H54 (cell line): ENCODE data around the gene MPIG6B.

ENCODE experiments used
- DNase-seq: peaks from one replicate; pipeline ENCODE4 v3.0.0; 2011; ENCODE audit warnings: low spot score, mixed read lengths; ENCODE audit not compliant: insufficient read length
- FAIRE-seq: peaks from 3 replicates; lab custom pipeline; 2011; peaks lifted over from hg19 to GRCh38; lab: Jason Lieb, UNC
- POLR2A ChIP-seq: IDR thresholded peaks from 2 replicates; pipeline ENCODE4 v1.6.1; 2011; ENCODE audit warnings: low read depth, mild to moderate bottlenecking, low read length

Gene MPIG6B

DNA sequence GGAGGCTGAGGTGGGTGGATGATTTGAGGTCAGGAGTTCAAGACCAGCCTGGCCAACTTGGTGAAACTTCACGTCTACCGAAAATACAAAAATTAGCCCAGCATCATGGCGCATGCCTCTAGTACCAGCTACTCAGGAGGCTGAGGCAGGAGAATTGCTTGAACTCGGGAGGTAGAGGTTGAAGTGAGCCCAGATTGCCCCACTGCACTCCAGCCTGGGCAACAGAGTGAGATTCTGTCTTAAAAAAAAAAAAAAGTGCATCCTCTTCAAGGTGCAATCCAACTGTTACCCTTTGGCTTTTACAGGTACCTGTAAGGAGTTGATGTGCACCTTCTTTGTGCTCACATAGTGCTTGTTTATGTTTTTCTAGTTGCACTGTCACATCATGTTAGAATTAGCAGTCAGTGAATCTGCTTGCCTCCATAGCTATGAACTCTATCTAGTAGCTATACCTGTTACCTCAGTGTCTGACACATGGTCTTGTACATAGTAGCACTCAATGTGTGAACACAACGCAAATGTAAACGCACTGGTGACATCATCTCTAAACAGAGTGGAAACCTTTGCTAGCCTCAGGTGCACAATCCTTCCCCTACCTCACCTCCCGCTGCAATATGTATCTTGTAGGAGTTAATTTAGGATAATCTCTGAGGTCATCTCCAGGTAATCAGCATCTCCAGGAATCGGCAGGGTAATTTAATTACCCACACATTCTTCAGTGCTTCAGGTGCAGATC is 26.3 kb downstream of the MPIG6B start:
- DNase-seq, result no peak
- no peak for FAIRE-seq
- no peak for TF ChIP-seq POLR2A

DNA sequence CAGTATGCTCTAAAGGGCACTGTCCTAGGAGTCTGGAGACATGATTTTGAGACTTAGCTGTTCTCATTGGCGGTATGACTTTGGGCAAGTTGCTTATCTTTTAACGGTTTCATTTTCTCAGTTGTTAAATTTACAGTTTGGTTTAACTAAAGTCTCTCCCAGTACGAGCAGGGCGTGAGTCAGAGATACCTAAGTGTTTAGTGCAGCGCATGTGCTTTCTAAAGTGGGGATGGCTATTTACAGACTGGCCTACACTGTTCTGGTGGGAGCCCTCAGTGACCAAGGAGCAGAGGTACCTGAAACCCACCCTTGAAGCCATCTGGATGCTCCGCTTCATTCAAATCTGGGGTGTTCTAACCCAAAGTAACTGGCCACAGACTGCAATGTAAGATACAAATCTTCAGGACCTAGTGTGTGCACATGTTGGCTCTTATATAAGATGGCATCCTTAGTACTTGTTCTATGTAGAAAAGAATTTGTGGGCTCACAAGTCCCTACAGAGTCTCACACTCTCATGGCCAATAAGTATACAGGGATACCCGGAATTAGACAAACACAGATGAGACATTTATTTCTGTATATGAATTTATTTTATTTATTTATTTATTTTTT is 27.3 kb downstream of the MPIG6B start:
- no peak for TF ChIP-seq POLR2A
- FAIRE-seq (no peak), DNase-seq (no peak)

- FAIRE-seq (peak; percentile 58), DNase-seq (peak; percentile 61)
- TF ChIP-seq POLR2A, result no peak
Measured at GRCh38 chr6:31752739-31753319, 29.7 kb downstream of the MPIG6B start.

- DNase-seq (no peak), FAIRE-seq (no peak)
- TF ChIP-seq POLR2A, result no peak
Measured at GRCh38 chr6:31758281-31758680, 35.1 kb downstream of the MPIG6B start.

- no peak for DNase-seq
- no peak for FAIRE-seq
- TF ChIP-seq POLR2A, result no peak
Measured at GRCh38 chr6:31760790-31761189, 37.6 kb downstream of the MPIG6B start.

DNA sequence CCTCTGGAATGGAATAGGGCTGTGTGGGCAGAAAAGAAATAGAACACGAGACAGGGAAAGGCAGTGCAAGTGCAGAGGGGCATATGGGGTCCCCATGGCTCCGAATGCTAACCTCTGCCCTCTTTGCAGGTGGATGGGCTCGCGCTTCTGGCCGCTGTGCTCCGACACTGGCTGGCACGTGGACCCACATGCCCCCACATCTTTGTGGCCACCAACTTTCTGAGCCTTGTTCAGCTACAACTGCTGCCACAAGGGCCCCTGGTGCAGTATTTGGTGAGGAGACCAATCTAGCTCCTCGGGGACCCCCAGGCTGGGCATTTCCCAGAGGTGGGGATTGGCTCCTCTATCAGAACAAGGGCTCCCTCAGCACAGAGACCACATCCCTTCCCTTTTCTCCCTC is 38.2 kb downstream of the MPIG6B start:
- FAIRE-seq (no peak), DNase-seq (no peak)
- no peak for TF ChIP-seq POLR2A

GRCh38 chr6:31762356-31762755 is 39.2 kb downstream of the MPIG6B start, which contains the start of gene SAPCD1:
Gene SAPCD1, plus strand, starts transcription at chr6:31762656. Its CDS starts 399 bp downstream, at chr6:31763055.
- FAIRE-seq (no peak), DNase-seq (no peak)
- no peak for TF ChIP-seq POLR2A

- DNase-seq (no peak), FAIRE-seq (no peak)
- TF ChIP-seq POLR2A, result no peak
Measured at GRCh38 chr6:31762878-31763618, 39.9 kb downstream of the MPIG6B start.

DNA sequence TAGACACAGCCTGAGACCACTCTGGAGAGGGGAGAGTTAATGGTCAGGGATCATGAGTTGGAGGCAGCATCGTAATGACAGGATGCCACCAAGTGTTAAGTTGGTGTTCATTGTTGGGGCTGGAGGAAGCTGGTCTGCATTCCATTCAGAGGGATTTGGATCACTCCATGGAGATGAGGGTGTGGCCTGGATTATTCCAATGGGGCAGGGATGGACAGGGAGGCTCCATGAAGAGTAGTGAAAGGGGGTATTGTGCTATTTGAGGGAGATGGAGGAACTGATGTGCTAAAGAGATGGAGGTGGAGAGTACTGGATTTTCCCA is 40.4 kb downstream of the MPIG6B start:
- DNase-seq (peak; percentile 59), FAIRE-seq (peak; percentile 23)
- no peak for TF ChIP-seq POLR2A

- TF ChIP-seq POLR2A, result no peak
- no peak for FAIRE-seq
Measured at GRCh38 chr6:31764198-31764597, 41.0 kb downstream of the MPIG6B start.

DNA sequence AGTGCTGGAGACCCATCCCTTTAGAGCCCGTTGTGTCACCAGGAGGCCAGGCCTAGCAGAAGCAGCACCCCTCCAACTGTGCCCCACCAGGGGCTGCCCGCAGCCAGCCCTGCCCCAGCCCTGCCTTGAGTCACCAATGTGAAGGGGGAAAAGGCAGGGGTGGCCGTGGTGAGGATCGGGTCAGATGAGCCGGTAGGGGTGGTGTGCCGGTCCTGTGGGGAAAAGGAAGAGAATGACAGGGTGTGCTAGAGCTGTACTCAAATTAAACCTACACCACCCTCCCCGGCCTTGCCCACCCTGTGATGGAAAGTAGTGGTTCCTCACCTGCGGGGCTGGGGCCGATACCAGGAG is 42.4 kb downstream of the MPIG6B start:
- FAIRE-seq (no peak), DNase-seq (no peak)
- TF ChIP-seq POLR2A, result no peak

More at GRCh38 chr6:31764198-31764597, 41.0 kb downstream of the MPIG6B start:
- no peak for DNase-seq

- FAIRE-seq (no peak), DNase-seq (no peak)
- no peak for TF ChIP-seq POLR2A
Measured at GRCh38 chr6:31765910-31766794, 43.0 kb downstream of the MPIG6B start.

- no peak for FAIRE-seq
- TF ChIP-seq POLR2A, result no peak
- no peak for DNase-seq
Measured at GRCh38 chr6:31767096-31767645, 44.0 kb downstream of the MPIG6B start.
